ENCODE data around the gene TBX10. TPM values are rescaled to one million over a fixed set of nuclear protein-coding genes. Genes with fewer than 3 reads are reported as not detected.

Gene TBX10
- total and polyA plus RNA-seq, 7 donors = 0.01 TPM; not detected in 6

DNA sequence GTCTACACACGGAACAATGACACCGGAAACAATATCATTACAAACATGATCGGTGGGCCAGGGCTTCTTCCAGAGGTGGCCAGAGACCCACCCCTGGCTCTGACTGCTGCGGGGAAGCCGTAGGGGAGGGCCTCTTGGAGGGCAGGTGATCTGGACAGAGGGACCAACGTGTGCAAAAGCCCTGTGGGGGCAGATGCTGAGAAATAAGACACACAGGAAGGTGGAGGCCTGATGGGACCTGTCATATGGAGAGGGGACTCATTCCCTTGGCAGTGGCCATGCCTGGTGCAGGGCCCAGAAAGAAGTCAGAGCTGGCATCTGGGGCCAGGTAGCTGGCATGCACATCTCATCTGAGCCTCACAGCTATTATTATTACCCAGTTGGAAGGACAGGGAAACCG lies 33.8 kb upstream of the TBX10 start:
- Histone ChIP-seq H3K27me3 (ENCODE audit: insufficient read depth in 3 of 3, low read length in 2 of 3) (peaks cover 0 to 27% (median 5%) of the 10 kb centered on the region in 3 donors), H3K9me3 (no peaks in the 10 kb centered on the region), H3K27ac (no peak overlapping the region), H3K4me1 (no peaks in the 10 kb centered on the region), H3K4me3 (no peak overlapping the region), H3K36me3 (ENCODE audit: insufficient read depth in 1 of 2, low read depth in 1 of 2) (no peaks in the 10 kb centered on the region)
- no peak for ATAC-seq
- 74 to 79% (median 78%) methylated on average over 7 of the region's 7 CpGs for WGBS, 3 donors
- no peak for DNase-seq
- intact Hi-C loops (cut with DNase I) = no loop called here
- no peak for TF ChIP-seq CTCF (IDR thresholded peaks at IDR 0.05)

- no peaks in the 10 kb centered on the region for H3K36me3 ChIP-seq (ENCODE audit: insufficient read depth in 1 of 2, low read depth in 1 of 2)
- no peak overlapping the region for H3K27ac ChIP-seq
- DNase-seq (no peak), ATAC-seq (no peak)
- no peaks in the 10 kb centered on the region for H3K4me1 ChIP-seq
- H3K27me3 ChIP-seq (ENCODE audit: insufficient read depth in 3 of 3, low read length in 2 of 3) = peaks cover 0 to 27% (median 5%) of the 10 kb centered on the region in 3 donors
- H3K4me3 ChIP-seq = no peak overlapping the region
- WGBS, 3 donors = 47 to 59% (median 53%) methylated on average over 8 of the region's 8 CpGs
- H3K9me3 ChIP-seq = no peaks in the 10 kb centered on the region
- no peak for TF ChIP-seq CTCF (IDR thresholded peaks at IDR 0.05)
- intact Hi-C loops (cut with DNase I) = no loop called here
Observed at GRCh38 chr11:67671211-67671520, 31.6 kb upstream of the TBX10 start.

DNA sequence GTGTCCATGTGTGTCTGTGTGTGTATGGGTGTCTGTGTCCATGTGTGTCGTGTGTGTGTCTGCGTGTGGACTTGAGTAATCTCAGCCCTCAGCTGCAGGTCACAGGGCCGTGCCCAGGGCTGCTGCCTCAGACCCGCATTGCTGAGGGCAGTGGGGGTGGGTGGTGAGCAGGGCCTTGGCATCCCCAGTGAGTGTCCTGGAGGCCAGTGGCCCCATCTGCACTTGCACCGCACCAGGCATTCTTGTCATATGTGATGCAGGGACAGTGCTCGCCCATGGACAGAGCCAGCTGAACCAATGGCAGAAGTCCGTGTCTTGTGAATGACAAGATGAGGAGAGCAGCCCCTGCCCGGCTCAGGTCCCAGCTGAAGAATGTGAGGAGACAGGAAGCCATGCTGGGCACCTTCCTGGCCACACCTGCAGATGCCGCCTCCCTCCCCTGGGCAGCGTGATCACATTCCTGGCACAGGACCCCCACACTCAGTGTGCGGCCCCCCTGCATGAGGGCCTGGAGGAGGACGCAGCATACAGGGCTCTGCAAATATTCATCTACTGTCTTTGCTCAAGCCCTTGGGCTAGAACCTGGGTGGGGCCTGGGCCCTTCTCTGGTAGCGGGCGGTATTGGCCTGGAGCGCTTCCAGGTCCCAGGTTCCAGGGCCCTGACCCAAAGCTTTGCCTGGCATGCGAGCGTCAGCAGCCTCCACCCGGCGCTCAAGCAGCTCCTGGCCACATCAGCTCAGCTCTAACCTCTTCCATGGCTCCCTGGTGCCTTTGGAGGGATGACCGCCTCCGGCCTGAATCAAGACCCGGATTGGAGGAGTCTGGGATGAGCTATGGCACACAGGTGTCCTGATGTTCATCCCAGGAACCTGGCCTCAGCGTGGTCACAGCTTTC lies 31.0 kb upstream of the TBX10 start:
- no peak overlapping the region for H3K4me3 ChIP-seq
- no peaks in the 10 kb centered on the region for H3K4me1 ChIP-seq
- DNase-seq = no peak
- no peak for ATAC-seq
- H3K27ac ChIP-seq = no peak overlapping the region
- WGBS, 3 donors = 66 to 71% (median 66%) methylated on average over 23 of the region's 23 CpGs
- TF ChIP-seq CTCF (IDR thresholded peaks at IDR 0.05) = no peak
- intact Hi-C loops (cut with DNase I) = no loop called here
- H3K36me3 ChIP-seq (ENCODE audit: insufficient read depth in 1 of 2, low read depth in 1 of 2) = no peaks in the 10 kb centered on the region
- peaks cover 0 to 27% (median 5%) of the 10 kb centered on the region in 3 donors for H3K27me3 ChIP-seq (ENCODE audit: insufficient read depth in 3 of 3, low read length in 2 of 3)
- no peaks in the 10 kb centered on the region for H3K9me3 ChIP-seq

- DNase-seq = no peak
- WGBS, 3 donors = 45 to 52% (median 51%) methylated on average over 5 of the region's 5 CpGs
- Histone ChIP-seq H3K27me3 (ENCODE audit: insufficient read depth in 3 of 3, low read length in 2 of 3) (peaks cover 0 to 9% (median 0%) of the 10 kb centered on the region in 3 donors), H3K4me3 (no peak overlapping the region), H3K27ac (no peak overlapping the region), H3K9me3 (no peaks in the 10 kb centered on the region), H3K4me1 (no peaks in the 10 kb centered on the region), H3K36me3 (ENCODE audit: insufficient read depth in 1 of 2, low read depth in 1 of 2) (no peaks in the 10 kb centered on the region)
- ATAC-seq = no peak
- no peak for TF ChIP-seq CTCF (IDR thresholded peaks at IDR 0.05)
- intact Hi-C loops (cut with DNase I) = no loop called here
Observed at GRCh38 chr11:67668192-67668551, 28.6 kb upstream of the TBX10 start.

Data from psoas muscle (tissue), 8 donors.